ENCODE results near the gene MLEC.
A peak's percentile ranks its signal among the peaks of the same experiment; 100 is the strongest.

DNA sequence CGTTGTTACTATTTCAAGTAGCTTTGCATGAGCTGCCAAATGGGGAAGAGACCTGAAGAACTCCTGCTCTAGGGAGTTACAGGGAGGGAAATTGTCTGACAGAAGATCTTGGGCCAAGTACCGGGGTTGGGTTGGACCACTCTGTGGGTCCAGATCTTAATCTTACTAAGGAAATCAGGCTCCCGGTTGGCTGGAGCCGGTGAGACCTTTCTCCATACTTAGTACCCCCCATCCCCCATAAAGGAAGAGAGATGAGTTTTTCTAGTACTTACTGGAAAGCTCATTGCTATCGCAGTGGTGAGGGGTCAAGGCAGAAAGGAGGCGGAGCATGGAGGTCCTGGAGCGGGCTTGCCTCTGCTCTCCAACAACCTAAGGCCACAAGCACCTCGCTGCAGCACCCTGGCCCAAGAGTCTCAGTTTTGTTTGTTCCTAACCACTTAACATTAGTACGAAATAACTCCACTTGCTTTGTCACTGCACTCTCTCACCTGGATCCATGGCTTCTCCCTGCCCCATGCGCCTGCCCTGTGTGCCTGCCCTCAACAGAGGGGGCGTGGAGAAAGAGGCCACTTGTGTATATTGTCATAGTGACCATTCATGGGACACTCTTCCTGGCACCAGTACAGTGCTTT lies 16.5 kb downstream of the MLEC start:
- TF ChIP-seq, protein P1, sequence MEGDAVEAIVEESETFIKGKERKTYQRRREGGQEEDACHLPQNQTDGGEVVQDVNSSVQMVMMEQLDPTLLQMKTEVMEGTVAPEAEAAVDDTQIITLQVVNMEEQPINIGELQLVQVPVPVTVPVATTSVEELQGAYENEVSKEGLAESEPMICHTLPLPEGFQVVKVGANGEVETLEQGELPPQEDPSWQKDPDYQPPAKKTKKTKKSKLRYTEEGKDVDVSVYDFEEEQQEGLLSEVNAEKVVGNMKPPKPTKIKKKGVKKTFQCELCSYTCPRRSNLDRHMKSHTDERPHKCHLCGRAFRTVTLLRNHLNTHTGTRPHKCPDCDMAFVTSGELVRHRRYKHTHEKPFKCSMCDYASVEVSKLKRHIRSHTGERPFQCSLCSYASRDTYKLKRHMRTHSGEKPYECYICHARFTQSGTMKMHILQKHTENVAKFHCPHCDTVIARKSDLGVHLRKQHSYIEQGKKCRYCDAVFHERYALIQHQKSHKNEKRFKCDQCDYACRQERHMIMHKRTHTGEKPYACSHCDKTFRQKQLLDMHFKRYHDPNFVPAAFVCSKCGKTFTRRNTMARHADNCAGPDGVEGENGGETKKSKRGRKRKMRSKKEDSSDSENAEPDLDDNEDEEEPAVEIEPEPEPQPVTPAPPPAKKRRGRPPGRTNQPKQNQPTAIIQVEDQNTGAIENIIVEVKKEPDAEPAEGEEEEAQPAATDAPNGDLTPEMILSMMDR (IDR thresholded peaks at IDR 0.05 in 8 of 11, conservative IDR thresholded peaks at IDR 0.05 in 3 of 11) = no peak
- TF ChIP-seq POLR2A (IDR thresholded peaks at IDR 0.05) = no peak
- TF ChIP-seq POLR2AphosphoS5 (IDR thresholded peaks at IDR 0.05) = peak in 2 of 3 donors; percentile 24 to 56
